Measurements from ENCODE around the gene CYFIP2.

CYFIP2 gene

DNA sequence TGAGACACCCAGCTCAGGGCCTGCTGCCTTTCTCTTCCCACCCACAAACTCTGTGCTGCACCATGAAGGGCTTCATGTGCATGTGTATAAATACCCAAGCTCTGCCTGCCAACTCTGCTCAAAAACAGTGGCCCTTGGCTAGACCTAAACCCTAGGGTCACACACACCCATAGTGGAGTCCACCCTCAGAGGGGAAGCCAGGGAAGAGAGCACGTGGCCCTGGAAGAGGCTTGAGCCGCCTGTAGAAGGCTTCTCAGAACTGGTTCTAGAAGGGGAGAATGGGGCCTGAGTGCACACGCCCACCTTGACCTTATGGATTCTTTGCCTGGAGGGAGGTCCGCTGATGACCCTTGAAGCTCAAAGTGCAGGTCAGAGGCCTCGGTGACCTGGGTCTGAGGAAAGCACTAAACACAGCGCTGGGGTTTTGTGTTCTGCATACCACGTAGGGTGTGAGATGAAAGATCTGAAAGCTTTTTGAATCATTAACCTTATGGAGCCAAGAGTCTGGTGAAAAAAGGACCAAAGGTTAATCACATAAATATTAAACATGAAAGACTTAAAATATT is 60.6 kb downstream of the CYFIP2 start:
- no peak for TF ChIP-seq EZH2phosphoT487 (IDR thresholded peaks at IDR 0.05; ENCODE audit: low read length)
- TF ChIP-seq EZH2 (optimal IDR thresholded peaks at IDR 0.05; ENCODE audit: low read depth, low read length), result no peak
- no peak for TF ChIP-seq CTCF (IDR thresholded peaks at IDR 0.05; ENCODE audit: low read length)
- Histone ChIP-seq H3K36me3 (replicated peaks; ENCODE audit: insufficient read depth, low read length) (peaks cover 5% of the 10 kb centered on the region; the same call in 1 of the 2 replicates), H3K9me3 (replicated peaks; ENCODE audit: insufficient read depth, low read length) (no peaks in the 10 kb centered on the region), H3K9me2 (replicated peaks; ENCODE audit: insufficient read depth, low read length) (no peaks in the 10 kb centered on the region), H3K4me3 (ENCODE audit: low read length) (no peak overlapping the region), H3K9ac (ENCODE audit: low read length) (no peak overlapping the region), H3K27me3 (replicated peaks; ENCODE audit: insufficient read depth, low read length) (no peaks in the 10 kb centered on the region), H4K20me1 (ENCODE audit: insufficient read depth, low read length) (no peaks in the 10 kb centered on the region), H3K4me2 (ENCODE audit: low read depth, low read length) (no peak overlapping the region), H2AFZ (ENCODE audit: low read length) (no peak overlapping the region), H3K4me1 (ENCODE audit: low read length) (no peaks in the 10 kb centered on the region), H3K27ac (ENCODE audit: low read length) (no peak overlapping the region), H3K79me2 (ENCODE audit: low read length) (no peaks in the 10 kb centered on the region), H3F3A (ENCODE audit: insufficient read depth, low read length) (peaks cover 9% of the 10 kb centered on the region; the same call in 1 of the 2 replicates)
- DNase-seq, result no peak

DNA sequence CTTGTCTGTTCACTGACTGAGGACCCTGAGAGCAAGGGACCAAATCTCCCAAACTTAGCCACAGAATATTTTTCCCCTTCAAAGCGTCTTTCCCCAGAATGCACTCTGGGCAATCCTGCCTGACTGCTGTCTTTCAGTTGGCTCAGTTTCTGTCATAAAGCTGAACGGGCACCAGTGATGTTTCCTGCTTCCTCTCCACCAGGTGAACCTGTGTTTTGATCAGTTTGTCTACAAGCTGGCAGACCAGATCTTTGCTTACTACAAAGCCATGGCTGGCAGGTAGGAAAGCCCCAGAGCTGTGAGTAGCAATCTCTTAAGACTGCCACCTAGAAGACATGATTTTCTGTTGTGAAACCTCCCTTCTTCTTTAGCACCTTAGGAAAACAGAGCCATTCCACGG is 61.8 kb downstream of the CYFIP2 start:
- Histone ChIP-seq H3K4me2 (ENCODE audit: low read depth, low read length) (no peak overlapping the region), H3K9me2 (replicated peaks; ENCODE audit: insufficient read depth, low read length) (no peaks in the 10 kb centered on the region), H3K27me3 (replicated peaks; ENCODE audit: insufficient read depth, low read length) (no peaks in the 10 kb centered on the region), H3K9ac (ENCODE audit: low read length) (no peak overlapping the region), H3F3A (ENCODE audit: insufficient read depth, low read length) (peaks cover 9% of the 10 kb centered on the region; the same call in 1 of the 2 replicates), H2AFZ (ENCODE audit: low read length) (no peak overlapping the region), H3K4me1 (ENCODE audit: low read length) (no peaks in the 10 kb centered on the region), H3K79me2 (ENCODE audit: low read length) (no peaks in the 10 kb centered on the region), H3K36me3 (replicated peaks; ENCODE audit: insufficient read depth, low read length) (peaks cover 5% of the 10 kb centered on the region; the same call in 1 of the 2 replicates), H3K27ac (ENCODE audit: low read length) (peak overlapping the region; percentile 20; the same call in 1 of the 2 replicates), H3K9me3 (replicated peaks; ENCODE audit: insufficient read depth, low read length) (no peaks in the 10 kb centered on the region), H3K4me3 (ENCODE audit: low read length) (no peak overlapping the region), H4K20me1 (ENCODE audit: insufficient read depth, low read length) (no peaks in the 10 kb centered on the region)
- peak; percentile 30 for DNase-seq
- TF ChIP-seq CTCF (IDR thresholded peaks at IDR 0.05; ENCODE audit: low read length), result no peak
- TF ChIP-seq EZH2phosphoT487 (IDR thresholded peaks at IDR 0.05; ENCODE audit: low read length), result no peak
- TF ChIP-seq EZH2 (optimal IDR thresholded peaks at IDR 0.05; ENCODE audit: low read depth, low read length), result no peak

DNA sequence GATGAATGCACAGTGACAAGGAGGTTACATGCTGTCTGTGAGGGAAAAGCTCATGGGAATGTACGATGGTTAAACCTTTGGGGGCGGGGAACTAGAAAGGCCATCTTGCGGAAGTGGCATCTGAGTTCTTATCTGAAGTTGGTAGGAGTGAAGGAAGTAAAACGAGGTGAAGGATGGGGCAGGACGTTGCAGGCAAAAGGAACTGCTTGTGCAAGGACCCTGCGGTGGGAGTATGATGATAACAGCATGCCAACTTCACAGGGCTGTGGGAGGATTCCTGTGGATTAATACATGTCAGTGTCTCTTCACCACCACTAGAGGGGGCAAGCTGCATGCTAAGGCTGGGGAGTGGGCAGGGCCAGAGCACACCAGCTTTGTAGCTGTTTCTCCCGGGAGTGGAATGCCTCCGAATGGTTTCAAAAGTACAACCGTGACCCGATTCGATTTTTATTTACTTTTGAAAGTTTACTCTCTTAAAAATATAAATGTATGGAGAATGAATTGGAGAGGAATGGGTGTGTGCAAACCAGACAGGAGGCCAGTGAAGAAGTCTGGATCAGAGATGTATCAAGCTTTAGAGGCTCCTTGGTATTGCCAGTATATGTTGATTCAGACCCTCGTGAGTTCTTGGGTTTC is 62.5 kb downstream of the CYFIP2 start:
- Histone ChIP-seq H3K9ac (ENCODE audit: low read length) (no peak overlapping the region), H3K79me2 (ENCODE audit: low read length) (no peaks in the 10 kb centered on the region), H3K9me2 (replicated peaks; ENCODE audit: insufficient read depth, low read length) (no peaks in the 10 kb centered on the region), H3K4me1 (ENCODE audit: low read length) (no peaks in the 10 kb centered on the region), H2AFZ (ENCODE audit: low read length) (no peak overlapping the region), H3K27ac (ENCODE audit: low read length) (no peak overlapping the region), H3K36me3 (replicated peaks; ENCODE audit: insufficient read depth, low read length) (peaks cover 5% of the 10 kb centered on the region; the same call in 1 of the 2 replicates), H4K20me1 (ENCODE audit: insufficient read depth, low read length) (no peaks in the 10 kb centered on the region), H3K27me3 (replicated peaks; ENCODE audit: insufficient read depth, low read length) (no peaks in the 10 kb centered on the region), H3K4me2 (ENCODE audit: low read depth, low read length) (peak overlapping the region; percentile 16; the same call in 1 of the 2 replicates), H3K4me3 (ENCODE audit: low read length) (no peak overlapping the region), H3F3A (ENCODE audit: insufficient read depth, low read length) (peaks cover 9% of the 10 kb centered on the region; the same call in 1 of the 2 replicates), H3K9me3 (replicated peaks; ENCODE audit: insufficient read depth, low read length) (no peaks in the 10 kb centered on the region)
- DNase-seq, result peak; percentile 74
- no peak for TF ChIP-seq EZH2 (optimal IDR thresholded peaks at IDR 0.05; ENCODE audit: low read depth, low read length)
- peak; percentile 84 for TF ChIP-seq CTCF (IDR thresholded peaks at IDR 0.05; ENCODE audit: low read length)
- TF ChIP-seq EZH2phosphoT487 (IDR thresholded peaks at IDR 0.05; ENCODE audit: low read length), result no peak
